GM21447 (cell line): ENCODE results near the gene KNSTRN.

Source experiments
- ATAC-seq: cut with Tn5 transposase; IDR thresholded peaks from one replicate; pipeline ENCODE4 v1.9.1; 2021; ENCODE audit not compliant: unreplicated experiment

KNSTRN gene

DNA sequence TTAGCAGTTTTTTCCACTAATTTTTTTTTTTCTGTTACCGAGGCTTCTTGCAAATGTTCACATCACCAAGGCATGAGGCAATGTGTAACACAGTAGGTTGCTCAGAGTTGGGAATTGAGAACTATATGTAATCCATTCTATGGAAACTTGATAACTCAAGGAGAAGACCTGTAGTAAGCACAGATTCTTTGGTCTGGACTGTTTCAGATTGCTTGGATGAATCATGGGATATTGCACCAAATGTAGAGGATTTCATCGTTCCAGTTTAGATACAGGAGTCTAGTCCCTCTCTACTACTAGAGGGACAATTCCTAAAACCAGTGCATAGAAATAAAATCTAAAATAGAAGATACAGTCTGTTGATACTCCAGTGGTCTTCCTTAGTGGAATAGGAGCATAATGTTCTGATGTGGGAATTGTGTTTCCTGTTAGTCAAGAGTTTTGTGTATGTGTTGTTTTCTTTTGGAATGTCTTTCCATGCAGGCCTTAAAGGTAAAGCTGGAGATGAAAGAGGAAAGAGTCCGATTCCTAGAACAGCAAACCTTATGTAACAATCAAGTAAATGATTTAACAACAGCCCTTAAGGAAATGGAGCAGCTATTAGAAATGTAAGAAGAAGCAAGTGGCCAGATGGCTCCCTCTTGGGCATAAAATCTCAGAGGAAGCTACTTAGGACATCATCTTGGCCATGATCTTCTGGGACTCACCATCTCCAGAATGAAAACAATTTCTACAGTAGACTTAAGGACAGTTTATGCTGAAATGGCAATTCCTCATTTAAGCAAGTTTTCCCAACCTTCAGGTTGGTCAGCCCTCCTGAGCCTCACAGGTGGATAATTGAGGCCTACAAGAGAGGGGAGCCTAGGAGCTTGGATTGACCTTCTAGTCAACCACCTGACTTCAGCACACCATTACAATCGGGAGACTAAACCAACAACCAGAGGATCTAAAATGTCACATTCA lies 10.7 kb downstream of the KNSTRN start:
- ATAC-seq: no peak

DNA sequence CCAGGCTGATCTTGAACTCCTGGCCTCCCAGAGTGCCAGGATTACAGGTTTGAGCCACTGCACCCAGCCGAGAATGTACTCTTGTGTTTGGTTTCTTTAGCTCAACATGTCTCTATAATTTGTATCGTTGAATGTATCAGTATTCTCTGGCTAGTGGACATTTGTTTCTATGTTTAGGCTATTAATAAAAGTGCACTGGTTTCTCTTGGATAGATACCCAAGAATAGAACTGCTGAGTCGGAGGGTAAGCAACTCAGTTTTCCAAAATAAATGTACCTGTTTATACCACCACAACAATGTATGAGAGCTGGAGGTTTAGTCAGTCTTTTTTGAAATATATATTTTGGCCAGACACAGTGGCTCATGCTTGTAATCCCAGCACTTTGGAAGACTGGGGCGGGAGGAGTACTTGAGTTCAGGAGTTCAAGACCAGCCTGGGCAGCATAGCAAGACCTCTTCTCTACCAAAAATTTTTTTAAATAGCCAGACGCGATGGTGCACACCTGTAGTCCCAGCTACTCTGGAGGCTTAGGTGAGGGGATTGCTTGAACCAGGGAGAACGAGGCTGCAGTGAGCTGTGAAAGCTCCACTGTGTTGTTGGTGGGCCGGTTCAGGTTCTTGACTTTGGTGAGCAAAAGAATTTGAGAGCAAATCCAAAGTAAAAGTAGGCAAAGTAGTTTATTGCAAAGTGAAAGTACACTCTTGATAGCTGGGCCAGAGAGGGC lies 15.3 kb downstream of the KNSTRN start:
- ATAC-seq: no peak

DNA sequence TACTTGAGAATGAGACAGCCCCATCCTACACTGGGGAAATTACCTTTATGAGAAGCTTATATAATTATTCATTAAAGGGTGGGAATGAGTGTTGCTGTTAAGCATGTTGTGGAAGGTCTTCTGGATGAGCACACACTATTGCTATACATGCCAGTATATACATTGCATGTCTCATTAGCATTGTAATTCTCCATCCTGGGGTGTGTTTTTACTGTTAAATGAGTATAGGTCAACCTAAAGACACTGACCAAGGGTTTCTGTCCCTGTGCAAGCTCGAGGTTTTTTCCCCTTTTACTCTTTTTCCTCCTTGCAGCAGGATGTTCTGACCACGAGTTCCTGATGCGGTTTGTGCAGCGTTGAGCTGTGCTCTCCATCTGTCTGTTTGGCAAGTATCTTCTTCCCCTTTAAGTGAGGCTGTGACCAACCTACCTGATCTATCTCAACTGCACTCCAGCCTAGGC lies 15.9 kb downstream of the KNSTRN start:
- peak; percentile 94 for ATAC-seq

DNA sequence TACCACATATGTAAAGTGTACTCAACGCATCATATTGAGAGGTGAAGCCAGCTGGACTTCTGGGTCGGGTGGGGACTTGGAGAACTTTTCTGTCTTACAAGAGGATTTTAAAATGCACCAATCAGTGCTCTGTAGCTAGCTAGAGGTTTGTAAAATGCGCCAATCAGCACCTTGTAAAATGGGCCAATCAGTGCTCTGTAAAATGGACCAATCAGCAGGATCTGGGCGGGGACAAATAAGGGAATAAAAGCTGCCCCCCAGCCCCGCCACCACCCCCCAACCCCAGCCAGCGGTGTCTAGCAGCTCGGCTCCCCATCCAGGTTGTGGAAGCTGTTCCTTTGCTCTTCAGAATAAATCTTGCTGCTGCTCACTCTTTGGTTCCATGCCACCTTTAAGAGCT lies 16.8 kb downstream of the KNSTRN start:
- no peak for ATAC-seq

DNA sequence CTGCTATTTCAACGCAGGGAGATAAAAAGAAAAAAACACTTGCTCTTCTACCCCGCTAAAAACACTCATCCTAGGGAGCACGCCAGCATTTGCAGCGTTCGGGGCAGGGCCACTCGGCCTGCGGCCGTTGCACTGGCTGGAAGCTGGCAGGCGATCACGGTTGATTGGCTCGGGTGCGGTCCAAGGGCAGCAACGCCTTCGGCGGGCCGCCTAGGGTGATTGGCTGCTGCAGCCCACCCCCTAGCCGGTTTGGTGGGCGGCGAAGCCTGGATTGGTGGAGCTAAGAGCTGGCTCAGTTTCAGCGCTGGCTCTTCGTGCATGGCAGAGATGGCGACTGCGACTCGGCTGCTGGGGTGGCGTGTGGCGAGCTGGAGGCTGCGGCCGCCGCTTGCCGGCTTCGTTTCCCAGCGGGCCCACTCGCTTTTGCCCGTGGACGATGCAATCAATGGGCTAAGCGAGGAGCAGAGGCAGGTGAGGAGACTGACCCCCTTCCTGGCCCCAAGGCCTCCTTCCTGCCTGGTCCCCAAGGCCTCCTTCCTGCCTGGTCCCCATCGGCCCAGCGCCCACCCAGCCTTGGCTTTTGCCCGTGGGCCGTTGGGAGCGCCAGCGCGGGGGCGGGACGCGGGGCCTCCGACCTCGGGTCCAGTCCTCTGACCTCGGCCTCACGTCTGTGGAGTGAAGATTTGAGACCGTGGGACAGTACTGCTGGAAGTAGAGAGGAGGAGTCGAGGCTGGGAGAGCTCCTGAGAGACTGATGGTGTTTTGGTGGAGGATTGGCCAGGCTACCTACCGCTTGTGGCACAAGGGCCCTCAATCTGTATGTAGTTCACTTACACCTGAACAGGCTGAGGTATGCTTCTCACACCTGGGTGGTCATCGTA lies 23.2 kb downstream of the KNSTRN start, which contains the start of gene IVD:
IVD (plus strand) TSS at position 295 of the 881 bp plus-strand sequence; CDS start at position 328, 33 bp downstream.
- ATAC-seq: peak; percentile 79

DNA sequence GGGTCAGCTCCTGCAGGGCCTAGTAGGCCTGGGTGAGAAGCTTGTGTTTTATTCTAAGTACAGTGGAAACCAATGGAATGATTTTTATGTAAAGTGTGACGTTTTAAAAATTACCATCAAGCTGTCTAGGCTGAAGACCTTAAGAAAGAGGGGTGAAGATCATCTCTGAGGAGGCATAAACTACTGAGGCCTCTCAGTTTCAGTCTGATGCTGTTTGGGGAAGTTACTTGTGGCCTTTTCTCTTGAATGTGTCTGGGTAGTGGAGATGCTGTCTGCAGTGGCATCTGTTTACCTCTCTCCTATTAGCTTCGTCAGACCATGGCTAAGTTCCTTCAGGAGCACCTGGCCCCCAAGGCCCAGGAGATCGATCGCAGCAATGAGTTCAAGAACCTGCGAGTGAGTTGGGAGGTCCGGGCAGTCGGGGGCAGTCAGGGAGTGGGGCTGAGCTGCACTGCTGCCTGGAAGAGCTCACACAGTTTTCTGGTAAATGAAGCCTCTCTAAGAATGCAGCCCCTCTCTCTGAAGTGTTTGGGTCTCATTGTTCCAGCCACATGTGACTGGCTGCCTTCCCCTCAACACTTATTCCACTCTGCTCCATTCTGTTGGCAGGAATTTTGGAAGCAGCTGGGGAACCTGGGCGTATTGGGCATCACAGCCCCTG lies 24.9 kb downstream of the KNSTRN start:
- ATAC-seq: peak; percentile 54

DNA sequence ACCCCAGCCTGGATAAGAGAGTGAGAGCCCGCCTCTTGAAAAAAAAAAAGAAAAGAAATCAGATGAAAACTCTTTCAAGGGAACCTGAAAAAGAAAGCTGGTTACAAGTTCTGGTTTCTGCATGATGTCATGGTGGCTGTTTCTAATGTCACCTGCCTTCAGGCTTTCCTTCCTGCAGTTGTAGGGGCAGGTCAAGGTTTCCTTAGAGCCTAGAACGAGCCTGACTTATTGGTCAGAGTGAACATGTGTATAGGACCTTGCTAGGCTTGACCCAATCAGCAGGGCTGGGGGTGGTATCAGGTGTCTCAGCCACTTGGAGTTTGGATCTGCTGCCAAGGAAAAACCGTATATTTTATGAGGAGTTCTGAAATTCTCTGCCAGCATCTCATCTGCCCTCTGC lies 26.8 kb downstream of the KNSTRN start:
- ATAC-seq: no peak

DNA sequence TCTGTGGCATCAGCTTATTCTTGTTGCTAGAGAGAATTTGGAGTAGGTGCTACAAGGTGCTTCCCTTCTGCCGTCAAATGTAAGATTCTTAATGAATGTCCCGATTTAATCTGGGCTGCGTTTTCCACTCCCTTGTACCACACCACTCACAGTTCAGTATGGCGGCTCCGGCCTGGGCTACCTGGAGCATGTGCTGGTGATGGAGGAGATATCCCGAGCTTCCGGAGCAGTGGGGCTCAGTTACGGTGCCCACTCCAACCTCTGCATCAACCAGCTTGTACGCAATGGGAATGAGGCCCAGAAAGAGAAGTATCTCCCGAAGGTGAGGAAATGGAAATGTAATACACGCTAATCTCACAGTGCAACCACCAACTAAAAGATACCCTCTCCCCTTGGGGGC lies 28.0 kb downstream of the KNSTRN start:
- no peak for ATAC-seq

DNA sequence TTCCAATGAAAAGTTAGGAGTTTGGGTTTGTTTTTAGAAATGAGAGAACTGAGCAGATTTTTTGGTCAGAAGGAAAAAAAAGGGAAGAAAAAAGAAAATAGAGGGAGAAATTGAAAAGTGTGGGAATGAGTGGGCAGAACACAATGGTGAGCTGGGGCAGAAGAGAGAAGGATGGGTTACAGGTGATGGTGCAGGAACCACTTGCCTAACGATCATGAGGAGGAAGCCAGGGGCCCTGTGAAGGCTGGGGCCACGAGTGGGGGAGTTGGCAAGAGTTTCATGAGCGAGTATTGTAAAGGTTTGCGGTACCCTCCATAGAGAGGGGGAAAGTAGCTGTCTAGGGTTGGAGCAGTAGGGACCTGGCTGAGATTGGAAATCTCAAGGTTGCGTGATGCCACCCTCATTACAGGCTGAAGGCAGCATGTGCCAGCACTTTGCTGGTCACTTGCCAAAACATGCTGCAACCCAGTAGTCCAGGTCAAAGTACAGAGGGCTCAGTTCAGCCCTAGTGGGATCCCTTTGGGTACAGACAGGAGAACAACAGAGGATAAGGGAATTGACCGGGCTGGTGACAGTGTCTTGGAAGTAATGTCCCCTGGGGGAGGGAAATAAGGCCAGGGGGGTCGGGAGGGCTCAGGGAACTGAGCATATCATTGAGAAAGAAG lies 29.7 kb downstream of the KNSTRN start:
- ATAC-seq: no peak

DNA sequence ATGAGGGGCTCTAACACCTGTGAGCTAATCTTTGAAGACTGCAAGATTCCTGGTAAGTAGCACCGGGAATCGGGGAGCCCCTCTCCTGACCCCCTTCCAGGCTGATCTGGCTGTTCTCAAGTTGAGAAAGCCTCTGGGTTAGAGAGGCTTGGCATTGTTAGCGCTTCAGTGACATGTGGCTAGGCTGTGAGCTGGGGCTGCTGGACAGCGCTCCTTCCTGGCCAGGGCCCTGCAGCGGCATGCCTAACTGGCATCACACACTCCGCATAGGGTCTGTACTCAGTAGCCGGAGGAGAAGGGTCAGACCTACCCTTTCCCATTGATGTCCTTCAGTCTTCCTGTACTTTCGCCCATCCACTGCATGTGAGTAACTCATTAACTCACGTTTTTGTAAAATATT lies 30.5 kb downstream of the KNSTRN start:
- ATAC-seq: no peak

DNA sequence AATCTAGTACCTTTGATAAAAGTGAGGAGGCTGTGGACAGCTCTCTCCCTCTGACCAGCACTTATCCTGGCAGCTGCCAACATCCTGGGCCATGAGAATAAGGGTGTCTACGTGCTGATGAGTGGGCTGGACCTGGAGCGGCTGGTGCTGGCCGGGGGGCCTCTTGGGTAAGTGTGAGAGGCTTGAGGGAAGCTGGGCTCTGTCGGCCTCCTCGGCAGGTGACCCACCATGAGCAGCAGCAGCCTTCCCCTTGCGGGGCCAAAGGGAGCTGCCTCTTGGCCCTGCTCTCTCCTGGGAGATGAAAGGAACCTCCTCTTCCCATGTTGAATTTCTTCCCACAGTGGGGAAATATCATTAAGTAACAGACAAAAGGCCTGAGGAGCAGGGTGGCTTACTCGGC lies 32.3 kb downstream of the KNSTRN start:
- ATAC-seq: no peak

DNA sequence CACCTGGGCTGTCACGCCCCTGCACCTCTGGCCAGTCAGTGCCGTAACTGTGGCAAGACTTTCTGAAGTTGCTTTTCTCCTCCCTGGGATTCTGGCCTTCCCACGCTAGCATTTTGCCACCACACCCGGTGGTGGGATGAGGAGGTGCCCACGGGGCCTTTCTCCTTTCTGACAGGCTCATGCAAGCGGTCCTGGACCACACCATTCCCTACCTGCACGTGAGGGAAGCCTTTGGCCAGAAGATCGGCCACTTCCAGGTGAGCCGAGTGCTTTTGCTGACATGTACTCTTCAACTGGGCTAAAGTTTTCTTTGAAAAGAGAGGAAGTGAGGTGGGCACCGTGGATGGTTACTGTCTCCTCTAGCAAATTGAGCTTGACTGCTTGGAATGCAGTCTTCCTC lies 32.7 kb downstream of the KNSTRN start:
- no peak for ATAC-seq

DNA sequence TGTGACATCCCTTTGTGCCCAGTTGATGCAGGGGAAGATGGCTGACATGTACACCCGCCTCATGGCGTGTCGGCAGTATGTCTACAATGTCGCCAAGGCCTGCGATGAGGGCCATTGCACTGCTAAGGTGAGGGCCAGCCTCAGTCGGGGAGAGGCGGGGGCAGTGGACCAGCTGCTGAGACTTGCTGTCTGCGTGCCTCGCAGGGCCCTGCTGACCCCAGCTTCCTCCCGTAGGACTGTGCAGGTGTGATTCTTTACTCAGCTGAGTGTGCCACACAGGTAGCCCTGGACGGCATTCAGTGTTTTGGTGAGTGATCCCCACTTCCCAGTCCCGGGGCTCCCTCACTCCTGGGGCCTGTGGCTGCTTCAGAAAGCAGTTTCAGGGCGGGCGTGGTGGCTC lies 33.5 kb downstream of the KNSTRN start:
- ATAC-seq: no peak

DNA sequence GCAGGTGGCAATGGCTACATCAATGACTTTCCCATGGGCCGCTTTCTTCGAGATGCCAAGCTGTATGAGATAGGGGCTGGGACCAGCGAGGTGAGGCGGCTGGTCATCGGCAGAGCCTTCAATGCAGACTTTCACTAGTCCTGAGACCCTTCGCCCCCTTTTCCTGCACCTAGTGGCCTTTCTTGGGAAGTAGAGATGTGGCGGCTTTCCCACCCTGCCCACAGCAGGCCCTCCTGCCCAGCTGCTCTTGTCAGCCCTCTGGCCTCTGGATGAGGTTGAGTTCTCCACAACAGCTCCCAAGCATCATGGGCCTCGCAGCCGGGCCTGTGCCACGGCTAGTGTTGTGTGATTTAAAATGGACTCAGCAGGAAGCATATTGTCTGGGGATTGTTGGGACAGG lies 35.6 kb downstream of the KNSTRN start:
- no peak for ATAC-seq

DNA sequence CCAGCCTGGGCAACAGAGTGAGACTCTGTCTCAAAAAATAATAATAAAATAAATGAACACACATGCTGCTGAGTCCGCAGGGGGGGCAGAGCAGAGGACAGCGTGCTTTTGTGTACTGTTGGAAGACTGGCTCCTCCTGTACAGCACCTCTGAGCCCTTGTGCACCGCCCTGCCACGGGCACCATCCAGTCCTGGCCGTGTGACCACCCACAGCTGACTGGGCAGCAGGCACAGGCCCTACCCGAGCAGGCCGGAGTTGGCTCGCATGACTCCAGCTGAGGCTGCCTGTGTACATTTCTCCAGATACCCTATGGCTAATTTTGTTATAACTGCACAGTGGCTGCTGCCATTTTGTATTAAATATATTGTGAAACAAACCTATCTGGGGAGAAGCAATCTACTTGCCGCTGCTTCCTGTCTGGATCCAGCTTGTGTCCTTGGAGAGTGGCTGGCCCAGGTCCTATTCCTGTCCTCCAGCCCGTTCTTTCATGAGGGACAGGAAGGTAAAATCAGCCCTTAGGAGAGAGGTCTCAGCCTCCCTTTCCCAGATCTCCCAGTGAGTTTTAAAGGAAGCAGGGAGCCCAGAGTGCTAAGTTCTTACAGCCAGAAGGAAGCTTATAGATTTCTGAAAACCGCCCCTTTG lies 37.7 kb downstream of the KNSTRN start:
- no peak for ATAC-seq

DNA sequence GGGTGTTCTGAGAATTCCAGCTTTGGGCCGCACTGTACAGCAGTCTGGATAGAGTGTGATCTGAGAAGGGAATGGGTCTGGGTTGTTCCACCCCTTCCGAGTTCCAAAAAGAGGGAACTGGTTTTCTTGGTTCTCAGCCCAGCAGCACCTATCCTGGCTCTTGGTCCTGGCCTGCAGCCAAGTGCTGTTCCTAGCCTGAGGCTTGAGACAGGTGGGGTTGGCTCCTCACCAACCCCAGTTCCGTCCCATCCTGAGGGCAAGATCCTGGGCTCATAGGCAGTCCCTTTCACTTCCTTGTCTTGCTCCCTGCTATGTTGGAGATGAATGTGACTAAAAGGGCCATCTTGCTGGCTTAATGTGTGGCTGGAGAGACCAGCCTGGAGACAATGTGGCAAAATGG lies 38.3 kb downstream of the KNSTRN start:
- no peak for ATAC-seq

DNA sequence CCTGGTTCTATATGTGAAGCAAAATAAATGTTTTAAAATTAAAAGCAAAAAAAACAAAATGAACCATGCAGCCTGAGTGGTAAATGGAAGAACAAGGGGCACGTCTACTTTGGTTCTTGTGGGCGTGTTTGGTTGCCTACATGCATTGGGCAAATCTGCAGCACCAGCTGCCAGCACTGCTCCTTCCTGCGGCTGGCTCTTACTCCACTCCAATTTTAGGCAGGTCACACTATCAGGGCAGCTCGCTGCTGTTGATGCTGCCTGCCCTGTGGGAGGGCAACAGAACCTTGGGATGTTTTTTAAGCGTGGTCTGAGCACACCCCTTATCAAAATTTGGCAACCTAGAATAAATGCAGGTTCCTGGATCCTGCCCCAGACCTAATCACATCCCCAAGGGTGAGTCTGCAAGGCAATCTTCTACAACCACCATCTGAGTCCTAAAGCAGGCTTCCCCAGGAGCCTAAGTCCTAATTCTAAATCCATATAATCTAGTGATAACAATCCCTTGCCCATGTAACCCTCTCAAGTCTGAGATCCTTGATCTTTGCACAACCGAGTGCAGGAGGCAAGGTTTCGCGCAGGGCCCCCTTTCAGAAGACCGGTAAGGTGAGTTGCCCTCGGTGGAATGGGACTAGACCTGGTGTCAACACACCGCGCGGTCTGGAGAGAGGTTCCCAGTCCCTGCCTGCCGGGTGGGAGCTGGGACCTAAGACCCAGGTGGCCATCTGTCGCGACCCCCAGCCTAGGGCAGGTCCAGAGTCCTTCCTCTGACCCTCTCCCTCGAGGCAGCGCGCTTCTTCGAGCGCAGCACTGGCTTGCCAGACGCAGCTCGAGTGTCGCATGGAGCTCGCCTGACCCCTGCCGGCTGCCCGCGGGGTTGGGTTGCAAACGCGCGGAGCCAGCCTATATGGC lies 39.0 kb downstream of the KNSTRN start:
- no peak for ATAC-seq

DNA sequence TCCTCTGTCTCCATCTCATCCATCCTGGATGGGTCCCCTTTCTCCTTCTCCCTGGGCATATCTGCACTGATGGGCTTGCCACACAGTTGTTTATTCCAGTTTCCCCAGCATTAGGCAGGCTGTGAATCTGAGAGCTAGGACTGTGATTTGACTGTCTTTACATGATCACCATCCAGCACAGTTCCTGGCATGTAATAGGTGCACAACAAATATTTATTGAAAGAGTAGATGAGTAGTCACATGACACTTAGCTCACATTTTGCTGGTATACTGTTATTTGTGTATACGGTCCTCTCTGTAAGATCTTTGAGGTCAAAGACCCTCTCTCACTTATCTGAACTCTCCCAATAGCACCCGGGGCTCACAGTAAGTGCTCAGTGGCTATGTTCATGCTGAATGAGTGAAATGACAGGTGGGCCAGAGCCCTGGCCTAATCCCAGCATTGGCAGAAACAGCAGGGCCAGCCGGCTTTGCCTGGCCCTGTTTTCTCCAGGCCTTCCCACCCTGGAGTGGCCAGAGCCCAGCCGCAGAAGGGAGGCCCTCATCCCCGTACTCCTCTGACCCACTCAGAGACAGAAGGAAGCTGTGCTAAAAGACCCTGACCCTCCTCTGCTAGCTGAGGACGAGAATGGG lies 42.1 kb downstream of the KNSTRN start:
- ATAC-seq: no peak
